Measurements from ENCODE around the gene DGKI.

DGKI gene

DNA sequence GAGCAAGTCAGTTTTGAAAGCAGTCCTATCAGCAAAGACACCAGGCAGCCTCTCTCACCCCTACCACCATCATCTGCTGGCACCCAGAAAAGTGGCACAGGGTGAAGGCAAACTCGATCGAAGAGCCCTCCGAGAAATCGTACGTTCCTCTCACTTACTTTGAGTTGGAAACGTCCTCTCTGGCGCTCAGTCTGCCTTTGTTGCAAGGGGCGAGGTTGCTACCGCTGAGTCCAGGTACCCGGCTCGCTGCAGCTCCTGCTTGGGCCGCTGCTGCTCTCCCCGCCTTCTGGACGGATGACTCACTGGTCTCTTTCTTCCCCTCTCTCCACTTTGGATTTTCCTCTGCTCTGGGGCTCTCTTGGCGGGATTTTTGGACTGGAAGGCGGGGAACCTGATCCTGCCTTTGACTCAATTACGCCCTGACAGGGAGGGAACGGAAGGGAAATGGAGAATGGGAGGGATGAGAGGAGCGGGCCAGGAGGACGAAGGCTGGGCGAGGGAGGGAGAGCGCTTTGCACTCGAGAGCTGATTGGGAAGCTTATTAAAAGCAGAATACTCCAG is 503.4 kb downstream of the DGKI start, which contains the start of gene PTN:
Gene PTN (minus strand): TSS at position 453 of the 561 bp plus-strand sequence. CDS start 88,760 bp downstream, outside the sequence.
- peak; percentile 49 for DNase-seq (ENCODE audit: low spot score)

DNA sequence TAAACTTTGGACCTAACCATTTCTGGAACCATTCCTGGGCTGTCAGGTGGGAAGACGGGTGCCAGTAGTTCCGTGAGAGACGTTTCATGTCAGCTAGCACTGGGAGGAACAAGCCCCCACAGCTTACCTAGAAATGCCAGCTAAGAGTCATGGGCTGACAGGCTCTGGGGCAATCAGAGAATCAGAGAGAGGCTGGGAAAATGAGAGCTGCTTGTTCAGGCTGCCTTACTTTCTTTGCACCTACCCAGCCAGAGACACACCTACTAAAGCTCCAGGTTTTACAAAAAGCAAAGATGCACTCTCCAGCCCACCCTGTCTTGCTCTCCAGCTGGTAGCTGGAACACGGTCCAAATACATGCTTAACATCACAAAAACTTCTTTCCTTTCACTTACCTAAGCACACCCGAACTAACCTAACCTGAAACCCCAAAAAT is 503.9 kb downstream of the DGKI start:
- DNase-seq (ENCODE audit: low spot score): no peak

DNA sequence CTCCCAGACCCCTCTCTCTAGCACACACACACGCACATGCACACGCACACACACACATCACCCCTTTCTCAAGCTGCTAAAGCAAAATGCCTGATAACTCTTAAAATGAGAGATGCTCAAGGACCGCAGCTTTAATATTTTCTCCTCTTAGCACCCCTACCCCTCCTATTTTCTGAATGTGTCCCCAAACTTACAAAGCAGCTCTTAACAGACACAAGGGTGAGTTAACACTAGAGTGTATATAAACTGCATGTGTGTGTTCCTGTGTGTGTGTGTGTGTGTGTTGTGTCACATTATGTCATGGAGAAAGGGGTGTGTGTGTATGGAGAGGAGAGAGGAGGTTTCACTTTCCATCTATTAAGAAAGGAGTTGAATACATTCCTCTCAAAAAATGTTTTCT is 504.5 kb downstream of the DGKI start:
- no peak for DNase-seq (ENCODE audit: low spot score)

DNA sequence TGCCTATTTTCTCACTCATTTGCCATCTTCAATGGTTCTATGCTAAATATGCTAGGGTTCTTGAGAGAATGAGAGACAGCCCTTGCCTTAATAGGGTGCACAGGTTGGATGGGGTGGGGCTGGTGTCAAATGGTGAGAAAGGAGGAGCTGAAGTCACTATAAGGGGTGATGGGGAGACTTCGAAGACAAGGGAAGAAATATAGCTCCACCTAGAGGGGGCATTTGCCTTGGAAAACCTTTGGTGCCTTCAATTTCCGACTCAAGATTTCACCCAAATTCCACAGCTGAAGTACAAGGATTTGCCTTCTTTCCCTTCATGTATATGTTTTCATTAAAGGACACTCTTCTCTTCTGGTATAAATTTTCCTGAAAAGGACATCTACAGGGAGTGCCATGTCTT is 508.9 kb downstream of the DGKI start:
- DNase-seq (ENCODE audit: low spot score): no peak

DNA sequence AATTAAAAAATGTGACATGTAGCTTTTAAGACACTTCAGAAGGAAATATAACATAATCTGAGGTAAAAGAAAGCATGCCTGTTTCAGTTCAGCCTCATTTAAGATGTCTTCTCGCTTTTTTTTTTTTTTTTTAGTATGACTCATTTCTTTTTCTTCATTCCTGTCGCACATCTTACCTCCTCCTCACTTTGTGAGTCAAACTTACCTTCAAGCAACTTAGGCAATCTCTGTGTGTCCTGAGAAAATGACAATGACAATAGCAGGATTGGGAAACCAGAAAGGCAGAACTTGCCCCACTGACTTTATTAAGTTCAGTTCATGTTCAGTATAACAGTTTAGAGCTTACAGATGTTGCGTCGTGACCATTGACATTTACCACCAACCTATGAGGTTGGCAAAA is 511.0 kb downstream of the DGKI start:
- no peak for DNase-seq (ENCODE audit: low spot score)

DNA sequence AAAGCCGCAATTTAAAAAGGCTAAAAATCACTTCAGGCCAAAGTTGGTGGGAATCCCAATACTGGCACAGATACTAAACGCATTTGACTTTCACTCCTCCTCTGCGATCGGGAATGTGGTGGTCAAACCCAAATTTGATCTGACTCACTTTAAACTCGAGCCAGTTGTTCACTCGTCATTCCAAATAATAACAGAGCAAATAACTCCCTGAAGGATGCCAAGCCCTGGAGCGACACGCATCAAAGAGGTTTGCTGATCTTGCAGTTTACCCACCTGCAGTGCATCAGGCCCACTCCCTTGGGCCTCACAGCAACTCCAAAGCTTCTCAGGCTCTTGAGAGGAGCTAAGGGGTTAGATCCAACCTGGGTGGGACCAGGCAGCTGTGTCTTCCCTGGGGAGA is 515.4 kb downstream of the DGKI start:
- DNase-seq (ENCODE audit: low spot score): peak; percentile 30
